Activated CD4-positive, alpha-beta memory T cell treated with anti-CD3 and anti-CD28 coated beads for 36 hours (primary cell): ENCODE measurements around the gene SLC39A11. TPM values are rescaled to one million over a fixed set of nuclear protein-coding genes. Genes with fewer than 3 reads are reported as not detected.

Experiments
- CTCF ChIA-PET: fragments of 350-600 bp; sonication (Branson Sonifier 250); formaldehyde crosslinking; loops from one replicate; lab custom pipeline; 2021; ENCODE audit warnings: antibody characterized with exemption, inconsistent platforms; lab: Charles Lee
- POLR2A ChIA-PET: fragments of 350-600 bp; sonication (Branson Sonifier 250); formaldehyde crosslinking; loops from one replicate; lab custom pipeline; 2021; ENCODE audit warnings: antibody characterized with exemption; lab: Charles Lee
- DNase-seq: peaks from one replicate; pipeline ENCODE4 v3.0.0-alpha.2; 2020
- H3K27ac Mint-ChIP-seq: one replicate; pipeline ENCODE4 v1.8.0; 2021; ENCODE audit warnings: mixed read lengths
- H3K27me3 Mint-ChIP-seq: one replicate; pipeline ENCODE4 v1.8.0; 2021; ENCODE audit warnings: mixed read lengths
- H3K36me3 Mint-ChIP-seq: one replicate; pipeline ENCODE4 v1.8.0; 2021; ENCODE audit warnings: mixed read lengths
- H3K4me1 Mint-ChIP-seq: one replicate; pipeline ENCODE4 v1.8.0; 2021; ENCODE audit warnings: low read depth, mixed read lengths
- H3K4me3 Mint-ChIP-seq: one replicate; pipeline ENCODE4 v1.8.0; 2021; ENCODE audit warnings: mild to moderate bottlenecking, mixed read lengths
- H3K9me3 Mint-ChIP-seq: one replicate; pipeline ENCODE4 v1.8.0; 2021; ENCODE audit warnings: mixed read lengths
- intact Hi-C: fragments of 100-400 bp; cut with micrococcal nuclease; formaldehyde crosslinking; loops from one replicate; pipeline ENCODE4 v1.15.1; 2023
- total RNA-seq, 2 experiments: library from RNA; stranded (reverse); gene quantifications; one replicate each; pipeline ENCODE4 v1.2.3, GENCODE V29; 2021

SLC39A11 gene
- total RNA-seq, 2 experiments from 2014 or later, result 14.9 to 15.2 TPM

GRCh38 chr17:72882426-72882825, 210.1 kb downstream of the SLC39A11 start:
- ChIA-PET CTCF (no interaction called here), POLR2A (no interaction called here)
- no peak for DNase-seq
- H3K27ac Mint-ChIP-seq, result no peak overlapping the region
- H3K4me3 Mint-ChIP-seq, result no peak overlapping the region
- peaks cover 25% of the 10 kb centered on the region for H3K9me3 Mint-ChIP-seq
- peaks cover 54% of the 10 kb centered on the region for H3K36me3 Mint-ChIP-seq
- H3K27me3 Mint-ChIP-seq, result no peaks in the 10 kb centered on the region
- peaks cover 6% of the 10 kb centered on the region for H3K4me1 Mint-ChIP-seq
- intact Hi-C loops, result no loop called here

GRCh38 chr17:72879877-72880276, 212.6 kb downstream of the SLC39A11 start:
- intact Hi-C loops, result no loop called here
- DNase-seq, result no peak
- Mint-ChIP-seq H3K4me3 (no peak overlapping the region), H3K36me3 (peaks cover 54% of the 10 kb centered on the region), H3K27ac (no peak overlapping the region), H3K4me1 (no peaks in the 10 kb centered on the region), H3K27me3 (no peaks in the 10 kb centered on the region), H3K9me3 (peaks cover 44% of the 10 kb centered on the region)
- ChIA-PET POLR2A (no interaction called here), CTCF (no interaction called here)

- intact Hi-C loops, result no loop called here
- peaks cover 46% of the 10 kb centered on the region for H3K9me3 Mint-ChIP-seq
- H3K27me3 Mint-ChIP-seq, result no peaks in the 10 kb centered on the region
- H3K4me3 Mint-ChIP-seq, result no peak overlapping the region
- H3K27ac Mint-ChIP-seq, result no peak overlapping the region
- H3K36me3 Mint-ChIP-seq, result peaks cover 59% of the 10 kb centered on the region
- no peak for DNase-seq
- H3K4me1 Mint-ChIP-seq, result no peaks in the 10 kb centered on the region
- CTCF ChIA-PET, result no interaction called here
- POLR2A ChIA-PET, result no interaction called here
Observed at GRCh38 chr17:72878975-72879660, 213.4 kb downstream of the SLC39A11 start.

- Mint-ChIP-seq H3K27me3 (no peaks in the 10 kb centered on the region), H3K27ac (no peak overlapping the region), H3K9me3 (peaks cover 46% of the 10 kb centered on the region), H3K36me3 (peaks cover 59% of the 10 kb centered on the region), H3K4me1 (no peaks in the 10 kb centered on the region), H3K4me3 (no peak overlapping the region)
- DNase-seq, result no peak
- POLR2A ChIA-PET, result no interaction called here
- CTCF ChIA-PET, result interaction anchor here (0.7 kb wide), 1 partner anchor 15 kb away, joined by 4 read pairs; no protein-coding TSS in a partner anchor
- intact Hi-C loops, result no loop called here
Observed at GRCh38 chr17:72877348-72877747, 215.1 kb downstream of the SLC39A11 start.

GRCh38 chr17:72876413-72876812, 216.1 kb downstream of the SLC39A11 start:
- peaks cover 52% of the 10 kb centered on the region for H3K36me3 Mint-ChIP-seq
- DNase-seq, result no peak
- POLR2A ChIA-PET, result no interaction called here
- H3K27me3 Mint-ChIP-seq, result no peaks in the 10 kb centered on the region
- no peak overlapping the region for H3K27ac Mint-ChIP-seq
- intact Hi-C loops, result no loop called here
- peaks cover 46% of the 10 kb centered on the region for H3K9me3 Mint-ChIP-seq
- H3K4me1 Mint-ChIP-seq, result no peaks in the 10 kb centered on the region
- CTCF ChIA-PET, result no interaction called here
- no peak overlapping the region for H3K4me3 Mint-ChIP-seq

DNA sequence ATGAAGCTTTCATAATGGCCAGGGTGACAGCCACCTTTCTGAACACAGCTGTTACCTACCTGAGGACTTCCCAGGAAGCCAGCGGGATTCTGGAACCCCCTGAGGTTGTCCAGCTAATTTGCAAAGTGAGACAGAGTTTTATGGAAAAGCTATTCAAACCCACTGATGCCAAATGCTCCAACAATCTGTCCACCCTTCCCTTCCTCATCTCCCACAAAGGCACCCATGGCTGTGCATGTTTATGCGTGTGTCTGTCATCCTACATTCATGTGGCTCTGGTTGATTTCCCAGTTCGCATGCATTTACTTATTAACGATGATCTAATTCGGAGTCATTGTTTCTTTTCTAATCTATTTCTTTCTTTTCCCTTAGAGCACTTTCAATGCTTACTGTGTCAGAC, 217.1 kb downstream of the SLC39A11 start:
- no peak overlapping the region for H3K4me3 Mint-ChIP-seq

DNA sequence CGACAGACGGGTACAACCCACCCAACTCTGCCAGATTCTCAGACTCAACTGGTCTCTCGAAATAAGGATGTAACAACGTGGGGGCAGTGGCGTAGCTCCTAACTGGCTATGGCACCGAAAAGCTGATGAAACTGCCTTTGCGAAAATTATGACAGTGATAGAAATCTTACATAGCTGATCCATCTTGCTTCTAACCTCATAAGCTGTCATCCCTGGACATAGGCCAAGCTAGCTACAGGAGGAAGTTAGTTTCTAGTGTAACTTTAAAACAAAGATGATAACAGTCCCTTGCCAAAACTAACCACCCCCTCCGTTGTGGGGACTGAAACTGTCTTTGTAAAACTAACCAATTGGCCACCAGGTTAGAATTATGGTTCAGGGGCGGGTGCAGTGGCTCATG, 220.1 kb downstream of the SLC39A11 start:
- intact Hi-C loops, result no loop called here
- Mint-ChIP-seq H3K27ac (no peak overlapping the region), H3K4me1 (peaks cover 8% of the 10 kb centered on the region), H3K27me3 (no peaks in the 10 kb centered on the region), H3K4me3 (no peak overlapping the region), H3K36me3 (peaks cover 27% of the 10 kb centered on the region), H3K9me3 (peaks cover 20% of the 10 kb centered on the region)
- CTCF ChIA-PET, result no interaction called here
- DNase-seq, result no peak
- POLR2A ChIA-PET, result no interaction called here

More for the DNA sequence above, 217.1 kb downstream of the SLC39A11 start:
- Mint-ChIP-seq H3K27ac (no peak overlapping the region), H3K36me3 (peaks cover 47% of the 10 kb centered on the region), H3K4me1 (no peaks in the 10 kb centered on the region), H3K9me3 (peaks cover 45% of the 10 kb centered on the region), H3K27me3 (no peaks in the 10 kb centered on the region)
- ChIA-PET CTCF (no interaction called here), POLR2A (no interaction called here)
- intact Hi-C loops, result no loop called here
- no peak for DNase-seq

DNA sequence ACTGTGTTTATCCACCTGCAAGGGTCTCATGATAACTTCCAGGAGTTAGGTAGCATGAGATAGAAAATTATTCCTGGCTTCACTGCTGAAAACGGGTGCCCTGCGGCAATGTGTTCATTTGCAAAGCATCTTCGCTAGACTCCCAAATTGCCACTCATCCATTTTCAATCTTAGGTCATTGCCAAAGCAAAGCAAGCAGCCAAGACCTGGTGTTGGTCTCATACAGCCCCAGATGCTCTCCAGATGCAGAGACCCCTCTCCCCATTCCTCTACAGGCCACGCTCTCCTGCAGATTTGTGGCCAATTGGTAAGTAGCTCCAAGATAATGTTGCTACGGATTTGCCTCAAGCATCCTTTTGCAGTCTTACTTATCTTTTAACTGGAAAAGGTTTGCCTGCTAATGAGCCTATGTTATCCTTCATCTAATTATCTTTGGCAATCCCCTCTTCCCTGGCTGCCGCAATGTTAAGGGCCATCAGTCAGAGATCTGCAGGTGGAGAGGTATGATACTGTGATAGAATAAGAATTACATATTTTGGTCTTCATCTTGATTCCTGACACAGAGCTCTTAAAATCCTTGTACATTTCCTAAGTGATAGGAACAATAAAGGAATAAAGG, 222.0 kb downstream of the SLC39A11 start:
- Mint-ChIP-seq H3K9me3 (peaks cover 3% of the 10 kb centered on the region), H3K27me3 (no peaks in the 10 kb centered on the region), H3K4me3 (no peak overlapping the region), H3K36me3 (peaks cover 19% of the 10 kb centered on the region), H3K27ac (no peak overlapping the region), H3K4me1 (peaks cover 17% of the 10 kb centered on the region)
- POLR2A ChIA-PET, result no interaction called here
- DNase-seq, result no peak
- CTCF ChIA-PET, result interaction anchor here (0.6 kb wide), 1 partner anchor 313 kb away, joined by 3 read pairs; no protein-coding TSS in a partner anchor
- intact Hi-C loops, result no loop called here

DNA sequence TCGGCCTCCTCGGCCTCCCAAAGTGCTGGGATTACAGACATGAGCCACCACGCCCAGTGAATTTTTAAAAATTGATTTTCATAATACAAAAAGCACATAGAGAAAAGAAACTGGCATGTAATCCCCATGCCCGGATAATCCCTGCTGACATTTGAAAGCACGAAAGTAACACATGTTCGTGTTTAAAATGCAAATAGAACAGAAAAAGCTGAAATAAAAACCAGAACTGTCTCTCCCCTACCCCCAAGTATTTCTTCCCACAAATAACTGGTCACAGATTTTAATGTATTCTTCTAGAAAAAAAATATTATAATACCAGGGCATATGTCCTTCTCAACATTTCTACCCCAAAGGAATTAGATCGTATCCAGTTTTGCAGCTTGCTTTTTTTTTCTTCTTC, 222.9 kb downstream of the SLC39A11 start:
- peaks cover 22% of the 10 kb centered on the region for H3K4me1 Mint-ChIP-seq
- CTCF ChIA-PET, result no interaction called here
- H3K36me3 Mint-ChIP-seq, result peaks cover 15% of the 10 kb centered on the region
- POLR2A ChIA-PET, result no interaction called here
- no peaks in the 10 kb centered on the region for H3K9me3 Mint-ChIP-seq
- H3K4me3 Mint-ChIP-seq, result no peak overlapping the region
- no peaks in the 10 kb centered on the region for H3K27me3 Mint-ChIP-seq
- DNase-seq, result no peak
- no peak overlapping the region for H3K27ac Mint-ChIP-seq
- intact Hi-C loops, result no loop called here

DNA sequence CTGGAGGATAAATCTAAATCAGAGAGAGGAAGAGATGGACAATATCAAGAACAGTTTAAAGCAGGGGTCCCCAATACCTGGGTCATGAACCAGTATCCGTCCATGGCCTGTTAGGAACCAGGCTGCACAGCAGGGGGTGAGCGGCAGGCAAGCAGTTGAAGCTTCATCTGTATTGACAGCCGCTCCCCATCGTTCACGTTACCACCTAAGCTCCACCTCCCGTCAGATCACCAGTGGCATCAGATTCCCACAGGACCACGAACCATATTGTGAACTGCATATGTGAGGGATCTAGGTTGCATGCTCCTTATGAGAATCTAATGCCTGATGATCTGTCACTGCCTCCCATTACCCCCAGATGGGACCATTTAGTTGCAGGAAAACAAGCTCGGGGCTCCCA, 226.5 kb downstream of the SLC39A11 start:
- CTCF ChIA-PET, result interaction anchor here (0.6 to 1.4 kb wide), 3 partner anchors 120 to 291 kb away, joined by 3 read pairs; no protein-coding TSS in a partner anchor
- no peak for DNase-seq
- no peak overlapping the region for H3K27ac Mint-ChIP-seq
- POLR2A ChIA-PET, result interaction anchor here (0.6 kb wide), 1 partner anchor 113 kb away, joined by 3 read pairs; no protein-coding TSS in a partner anchor
- no peaks in the 10 kb centered on the region for H3K27me3 Mint-ChIP-seq
- H3K4me3 Mint-ChIP-seq, result no peak overlapping the region
- intact Hi-C loops, result no loop called here
- no peaks in the 10 kb centered on the region for H3K9me3 Mint-ChIP-seq
- H3K36me3 Mint-ChIP-seq, result peaks cover 9% of the 10 kb centered on the region
- H3K4me1 Mint-ChIP-seq, result peaks cover 38% of the 10 kb centered on the region

- DNase-seq, result no peak
- peaks cover under 1% of the 10 kb centered on the region for H3K9me3 Mint-ChIP-seq
- H3K4me1 Mint-ChIP-seq, result peaks cover 38% of the 10 kb centered on the region
- CTCF ChIA-PET, result interaction anchor here (1.1 kb wide), 1 partner anchor 122 kb away, joined by 3 read pairs; no protein-coding TSS in a partner anchor
- no peak overlapping the region for H3K4me3 Mint-ChIP-seq
- H3K36me3 Mint-ChIP-seq, result peaks cover 14% of the 10 kb centered on the region
- POLR2A ChIA-PET, result no interaction called here
- no peaks in the 10 kb centered on the region for H3K27me3 Mint-ChIP-seq
- H3K27ac Mint-ChIP-seq, result peak overlapping the region; percentile 60
- intact Hi-C loops, result loop anchor here (5.0 kb wide), 1 partner anchor 136 kb away; no protein-coding TSS in a partner anchor
Observed at GRCh38 chr17:72863526-72864211, 228.8 kb downstream of the SLC39A11 start.
